ENCODE data around the gene CCDC66. TPM values are rescaled to one million over a fixed set of nuclear protein-coding genes. Genes with fewer than 3 reads are reported as not detected.
"Not testable (repeated sequence)": the region's sequence is repeated elsewhere in the genome, so short reads cannot be mapped to it uniquely, and the experiment has no call there.

Gene CCDC66
- total and polyA plus RNA-seq, 2 donors (not counting 1 experiment from before 2014, with no cell fraction given) = 12.3 to 53.7 TPM

- H4K20me1 ChIP-seq (ENCODE audit: control insufficient read depth, insufficient read depth, low read length, poor library complexity, severe bottlenecking); H3K4me1 Mint-ChIP-seq; DNase-seq; H3K4me1 ChIP-seq (ENCODE audit: control insufficient read depth in 2 of 2, insufficient read depth in 2 of 2, low read length in 2 of 2); H3K27me3 ChIP-seq (replicated peaks in 1 of 4; ENCODE audit: control extremely low read depth in 1 of 4, control insufficient read depth in 3 of 4, insufficient read depth in 4 of 4, low read length in 3 of 4); H3K36me3 ChIP-seq (replicated peaks in 1 of 2; ENCODE audit: control extremely low read depth in 1 of 2, control insufficient read depth in 1 of 2, extremely low read depth in 1 of 2, insufficient read depth in 2 of 2, low read length in 1 of 2); H3K4me2 ChIP-seq (replicated peaks; ENCODE audit: low read depth, low read length, poor library complexity, severe bottlenecking); POLR2A ChIA-PET; H3K27ac Mint-ChIP-seq; intact Hi-C loops (cut with micrococcal nuclease); H3K9me3 Mint-ChIP-seq (ENCODE audit: insufficient read depth); H3K27ac ChIP-seq (ENCODE audit: low read length in 2 of 2); H2AFZ ChIP-seq (ENCODE audit: insufficient read depth, low read depth, low read length, poor library complexity, severe bottlenecking); H3K4me3 Mint-ChIP-seq; ATAC-seq (ENCODE audit: low read depth); H3K9ac ChIP-seq (ENCODE audit: low read length); H3K27me3 Mint-ChIP-seq; CTCF ChIA-PET; H3K79me2 ChIP-seq (ENCODE audit: control insufficient read depth, insufficient read depth, low read length); H3K4me3 ChIP-seq (ENCODE audit: control extremely low read depth in 1 of 5, extremely low read depth in 1 of 5, insufficient read depth in 1 of 5, low read depth in 2 of 5, low read length in 4 of 5): not testable (repeated sequence)
- WGBS (ENCODE audit: insufficient coverage) = 94% methylated on average over 23 of the region's 28 CpGs
- H3K9me3 ChIP-seq (ENCODE audit: control extremely low read depth in 1 of 3, control insufficient read depth in 2 of 3, insufficient read depth in 1 of 3, low read length in 2 of 3) = peaks cover 0 to 10% (median 0%) of the 10 kb centered on the region in 3 donors
Observed at GRCh38 chr3:56584275-56584674, 27.3 kb downstream of the CCDC66 start.

- POLR2A ChIA-PET = no interaction called here
- CTCF ChIA-PET = interaction anchor here (1.5 kb wide), 1 partner anchor 9 kb away, joined by 3 read pairs; no protein-coding TSS in a partner anchor
Observed at GRCh38 chr3:56590814-56591213, 33.8 kb downstream of the CCDC66 start.

More at GRCh38 chr3:56590814-56591213, 33.8 kb downstream of the CCDC66 start:
- intact Hi-C loops (cut with micrococcal nuclease) = no loop called here
- H3K27ac ChIP-seq (ENCODE audit: low read length in 2 of 2) = no peak overlapping the region
- H2AFZ ChIP-seq (ENCODE audit: insufficient read depth, low read depth, low read length, poor library complexity, severe bottlenecking) = no peak overlapping the region
- DNase-seq (no peak), ATAC-seq (ENCODE audit: low read depth) (no peak)
- TF ChIP-seq EZH2 (IDR thresholded peaks at IDR 0.05; ENCODE audit: borderline replicate concordance, insufficient read depth, low read depth, low read length, poor library complexity, severe bottlenecking) = no peak
- no peak for TF ChIP-seq CTCF (IDR thresholded peaks at IDR 0.05)
- H3K27me3 Mint-ChIP-seq = no peaks in the 10 kb centered on the region
- WGBS (ENCODE audit: insufficient coverage) = no CpG with 5 or more reads among the region's 1 CpG
- no peaks in the 10 kb centered on the region for H4K20me1 ChIP-seq (ENCODE audit: control insufficient read depth, insufficient read depth, low read length, poor library complexity, severe bottlenecking)
- H3K9me3 ChIP-seq (ENCODE audit: control extremely low read depth in 1 of 3, control insufficient read depth in 2 of 3, insufficient read depth in 1 of 3, low read length in 2 of 3) = no peaks in the 10 kb centered on the region
- no peaks in the 10 kb centered on the region for H3K4me1 Mint-ChIP-seq
- no peaks in the 10 kb centered on the region for H3K27me3 ChIP-seq (replicated peaks in 1 of 4; ENCODE audit: control extremely low read depth in 1 of 4, control insufficient read depth in 3 of 4, insufficient read depth in 4 of 4, low read length in 3 of 4)
- H3K9ac ChIP-seq (ENCODE audit: low read length) = no peak overlapping the region
- H3K4me3 ChIP-seq (ENCODE audit: control extremely low read depth in 1 of 5, extremely low read depth in 1 of 5, insufficient read depth in 1 of 5, low read depth in 2 of 5, low read length in 4 of 5) = no peak overlapping the region
- no peak overlapping the region for H3K4me2 ChIP-seq (replicated peaks; ENCODE audit: low read depth, low read length, poor library complexity, severe bottlenecking)
- no peaks in the 10 kb centered on the region for H3K9me3 Mint-ChIP-seq (ENCODE audit: insufficient read depth)
- no peaks in the 10 kb centered on the region for H3K79me2 ChIP-seq (ENCODE audit: control insufficient read depth, insufficient read depth, low read length)
- no peak overlapping the region for H3K27ac Mint-ChIP-seq
- no peak overlapping the region for H3K4me3 Mint-ChIP-seq
- no peaks in the 10 kb centered on the region for H3K4me1 ChIP-seq (ENCODE audit: control insufficient read depth in 2 of 2, insufficient read depth in 2 of 2, low read length in 2 of 2)
- peaks cover 4 to 13% of the 10 kb centered on the region in 2 experiments for H3K36me3 ChIP-seq (replicated peaks in 1 of 2; ENCODE audit: control extremely low read depth in 1 of 2, control insufficient read depth in 1 of 2, extremely low read depth in 1 of 2, insufficient read depth in 2 of 2, low read length in 1 of 2)
